GM12878 (cell line): ENCODE results near the gene LGMN. TPM values are rescaled to one million over a fixed set of nuclear protein-coding genes. Genes with fewer than 3 reads are reported as not detected.

Experiments
- ATAC-seq: fragments of 200-7000 bp; cut with Tn5 transposase; 3 replicates; pipeline ENCODE4 v1.9.1; 2020; ENCODE audit warnings: mild to moderate bottlenecking, moderate library complexity
- BruUV-seq: library from RNA; stranded (reverse); fragments of 400-500 nt; replicated peaks from 2 replicates; lab custom pipeline; 2021; lab: Mats Ljungman, UMichigan
- CTCF ChIA-PET: fragments of 300-600 bp; sonication (Branson Sonifier 250); formaldehyde crosslinking; extraction: SDS; loops from one replicate; lab custom pipeline; 2021; ENCODE audit warnings: inconsistent platforms; lab: Yijun Ruan, JAX
- POLR2A ChIA-PET: fragments of 350-600 bp; formaldehyde crosslinking; extraction: SDS; loops from one replicate; lab custom pipeline; 2021; ENCODE audit warnings: inconsistent platforms; lab: Charles Lee
- RAD21 ChIA-PET: fragments of 300-600 bp; sonication (Branson Sonifier 250); formaldehyde crosslinking; loops from one replicate; lab custom pipeline; 2023; ENCODE audit warnings: antibody characterized with exemption; ENCODE audit not compliant: unreplicated experiment; lab: Charles Lee
- SMC1A ChIA-PET: fragments of 300-600 bp; sonication (Branson Sonifier 250); formaldehyde crosslinking; loops from one replicate; lab custom pipeline; 2023; ENCODE audit not compliant: unreplicated experiment, uncharacterized antibody; lab: Charles Lee
- DNase-seq: peaks from one replicate; pipeline ENCODE4 v3.0.0-alpha.2; 2011; ENCODE audit warnings: low read depth, low spot score
- FAIRE-seq: peaks from 3 replicates; lab custom pipeline; 2011; peaks lifted over from hg19 to GRCh38; lab: Jason Lieb, UNC
- H2AFZ ChIP-seq: 2 replicates; pipeline ENCODE4 v1.6.0; 2011; ENCODE audit warnings: low read depth, low read length, control low read depth; ENCODE audit not compliant: control insufficient read depth
- H3K27ac ChIP-seq: 2 replicates; pipeline ENCODE4 v1.5.1; 2011; ENCODE audit warnings: control low read depth; ENCODE audit not compliant: control insufficient read depth, insufficient read depth
- H3K27me3 ChIP-seq, 2 experiments: replicated peaks in 1 of 2; 2 replicates each; pipeline versions ENCODE4 v1.6.0 to v1.6.1; 2011; ENCODE audit warnings: low read length in 1 of 2; ENCODE audit not compliant: control insufficient read depth in 2 of 2, insufficient read depth in 2 of 2
- H3K36me3 ChIP-seq, 2 experiments: 2 replicates each; pipeline ENCODE4 v1.5.1; 2011; ENCODE audit warnings: low read length in 1 of 2; ENCODE audit not compliant: control insufficient read depth in 2 of 2, insufficient read depth in 2 of 2
- H3K4me1 ChIP-seq: 2 replicates; pipeline ENCODE4 v1.6.1; 2011; ENCODE audit warnings: mild to moderate bottlenecking, low read length, moderate library complexity, mixed read lengths; ENCODE audit not compliant: control insufficient read depth, insufficient read depth
- H3K4me2 ChIP-seq: 2 replicates; pipeline ENCODE4 v1.6.0; 2011; ENCODE audit warnings: control low read depth; ENCODE audit not compliant: control insufficient read depth, insufficient read depth
- H3K4me3 ChIP-seq: fragments of 200-600 bp; sonication (generic); 2 replicates; pipeline ENCODE4 v1.5.1; 2016
- H3K79me2 ChIP-seq: 2 replicates; pipeline ENCODE4 v1.6.0; 2011; ENCODE audit warnings: low read length; ENCODE audit not compliant: control insufficient read depth, insufficient read depth
- H3K9ac ChIP-seq: 2 replicates; pipeline ENCODE4 v1.8.0; 2011; ENCODE audit warnings: low read length, control low read depth, mixed read lengths; ENCODE audit not compliant: control insufficient read depth, insufficient read depth
- H3K9me3 ChIP-seq: replicated peaks from 3 replicates; pipeline ENCODE4 v1.5.1; 2011; ENCODE audit warnings: mild to moderate bottlenecking, low read length; ENCODE audit not compliant: control insufficient read depth, insufficient read depth
- H4K20me1 ChIP-seq: 2 replicates; pipeline ENCODE4 v1.6.0; 2011; ENCODE audit not compliant: control insufficient read depth, insufficient read depth
- ASH2L ChIP-seq: fragments of 300-600, 200-600 bp; sonication (generic); IDR thresholded peaks from 2 replicates; pipeline ENCODE4 v1.6.1; 2017; ENCODE audit warnings: low read depth, mild to moderate bottlenecking, borderline replicate concordance
- BHLHE40 ChIP-seq, 2 experiments: fragments of 450-650 bp in 1 of 2; IDR thresholded peaks; 2 replicates each; pipeline ENCODE4 v1.6.1; 2011 to 2017; ENCODE audit warnings: low read depth in 2 of 2, borderline replicate concordance in 1 of 2, improper control_type of control experiment in 1 of 2, low read length in 1 of 2, mild to moderate bottlenecking in 1 of 2
- CBFB ChIP-seq: IDR thresholded peaks from 2 replicates; pipeline ENCODE4 v1.6.1; 2016; ENCODE audit warnings: antibody characterized with exemption, low read depth
- EGR1 ChIP-seq, 2 experiments: IDR thresholded peaks; 1 replicate in 1 of 2; 2 replicates in 1 of 2; pipeline ENCODE4 v1.6.1; 2011 to 2012; ENCODE audit warnings: low read depth in 2 of 2, low read length in 2 of 2, borderline replicate concordance in 1 of 2, mild to moderate bottlenecking in 1 of 2, moderate library complexity in 1 of 2
- GATAD2B ChIP-seq: fragments of 450-650 bp; conservative IDR thresholded peaks from 2 replicates; pipeline ENCODE4 v1.6.1; 2017; ENCODE audit warnings: low read depth, mild to moderate bottlenecking, moderate library complexity
- LARP7 ChIP-seq: fragments of 450-650 bp; IDR thresholded peaks from 2 replicates; pipeline ENCODE4 v1.6.1; 2017; ENCODE audit warnings: mild to moderate bottlenecking
- MXI1 ChIP-seq: fragments of 150-350 bp; IDR thresholded peaks from 2 replicates; pipeline ENCODE4 v1.6.1; 2011; ENCODE audit warnings: low read depth, mild to moderate bottlenecking, inconsistent platforms, low read length, improper control_type of control experiment
- NFYB ChIP-seq: IDR thresholded peaks from 2 replicates; pipeline ENCODE4 v1.6.1; 2011; ENCODE audit warnings: low read depth, mild to moderate bottlenecking, low read length, improper control_type of control experiment, moderate library complexity; ENCODE audit not compliant: insufficient read depth
- PAX8 ChIP-seq: fragments of 450-650 bp; IDR thresholded peaks from 2 replicates; pipeline ENCODE4 v1.6.1; 2017; ENCODE audit warnings: mild to moderate bottlenecking, moderate library complexity
- POLR2AphosphoS2 ChIP-seq: IDR thresholded peaks from 2 replicates; pipeline ENCODE4 v1.6.1; 2011; ENCODE audit warnings: low read depth, mild to moderate bottlenecking, low read length, improper control_type of control experiment, moderate library complexity
- POU2F2 ChIP-seq: IDR thresholded peaks from 3 replicates; pipeline ENCODE4 v1.6.1; 2011; ENCODE audit warnings: low read depth, mild to moderate bottlenecking, low read length, borderline replicate concordance
- ZNF217 ChIP-seq: fragments of 450-650 bp; IDR thresholded peaks from 2 replicates; pipeline ENCODE4 v1.6.1; 2017; ENCODE audit warnings: antibody characterized with exemption, mild to moderate bottlenecking
- WGBS: methylation state at CpG from one replicate; pipeline ENCODE4 v1.1.6; 2016; ENCODE audit warnings: low lambda C conversion rate; ENCODE audit not compliant: insufficient replicate concordance, insufficient coverage; ENCODE audit errors: missing lambda C conversion rate; 5-methylcytosine and 5-hydroxymethylcytosine counted together
- in situ Hi-C: fragments of 300-500 bp; cut with MboI; formaldehyde crosslinking; loops from 9 replicates; pipeline ENCODE4 v1.14.3; 2018; ENCODE audit warnings: mixed read lengths
- intact Hi-C: fragments of 100-400 bp; cut with micrococcal nuclease; formaldehyde crosslinking; loops from one replicate; pipeline ENCODE4 v1.14.2; 2022; ENCODE audit not compliant: unreplicated experiment
- polyA plus RNA-seq, 11 experiments: library from polyadenylated mRNA; depleted of rRNA in 4 of 11; unstranded in 6 of 11; stranded (reverse) in 5 of 11; fragments of >200 nt; fragmentation: Nextera tagmentation in 4 of 11; fragmentation: Illumina TruSeq in 1 of 11; extraction: Ambion mirVana in 4 of 11; extraction: Trizol in 1 of 11; gene quantifications; 1 replicate in 1 of 11; 2 replicates in 10 of 11; pipeline versions ENCODE4 v1.2.1 to v1.2.3, GENCODE V29; 2011 to 2016; ENCODE audit warnings: inconsistent platforms in 2 of 11, missing spikeins in 2 of 11, low read depth in 1 of 11
- total RNA-seq, 4 experiments: library from RNA; depleted of rRNA in 3 of 4; stranded (reverse); fragments of >200 nt in 3 of 4; fragmentation: Illumina TruSeq in 1 of 4; extraction: Trizol in 1 of 4; gene quantifications; 2 replicates each; pipeline versions ENCODE4 v1.2.1 to v1.2.3, GENCODE V29; 2013 to 2021
- TF ChIP-seq, protein P1 (sequence below): IDR thresholded peaks from 2 replicates; pipeline ENCODE4 v1.6.1; 2012; ENCODE audit warnings: low read length, inconsistent platforms
- TF ChIP-seq, protein P2 (sequence below): fragments of 450-650 bp; IDR thresholded peaks from 2 replicates; pipeline ENCODE4 v1.6.1; 2017; ENCODE audit warnings: mild to moderate bottlenecking, low read depth, inconsistent platforms; ENCODE audit not compliant: poor library complexity, severe bottlenecking
- TF ChIP-seq, protein P3 (sequence below), 3 experiments: IDR thresholded peaks in 2 of 3; conservative IDR thresholded peaks in 1 of 3; 2 replicates each; pipeline ENCODE4 v1.5.1; 2011; ENCODE audit warnings: low read depth in 3 of 3, low read length in 3 of 3, mild to moderate bottlenecking in 3 of 3, control low read depth in 2 of 3, moderate library complexity in 2 of 3, inconsistent platforms in 1 of 3, mixed read lengths in 1 of 3; ENCODE audit not compliant: control insufficient read depth in 2 of 3, insufficient read depth in 1 of 3; ENCODE audit errors: extremely low read depth in 1 of 3

LGMN gene
- total and polyA plus RNA-seq, 10 of the 15 experiments (the other 5 are each of a cell fraction or from before 2014, with no cell fraction given) = 0.71 to 192 (median 3.9) TPM

DNA sequence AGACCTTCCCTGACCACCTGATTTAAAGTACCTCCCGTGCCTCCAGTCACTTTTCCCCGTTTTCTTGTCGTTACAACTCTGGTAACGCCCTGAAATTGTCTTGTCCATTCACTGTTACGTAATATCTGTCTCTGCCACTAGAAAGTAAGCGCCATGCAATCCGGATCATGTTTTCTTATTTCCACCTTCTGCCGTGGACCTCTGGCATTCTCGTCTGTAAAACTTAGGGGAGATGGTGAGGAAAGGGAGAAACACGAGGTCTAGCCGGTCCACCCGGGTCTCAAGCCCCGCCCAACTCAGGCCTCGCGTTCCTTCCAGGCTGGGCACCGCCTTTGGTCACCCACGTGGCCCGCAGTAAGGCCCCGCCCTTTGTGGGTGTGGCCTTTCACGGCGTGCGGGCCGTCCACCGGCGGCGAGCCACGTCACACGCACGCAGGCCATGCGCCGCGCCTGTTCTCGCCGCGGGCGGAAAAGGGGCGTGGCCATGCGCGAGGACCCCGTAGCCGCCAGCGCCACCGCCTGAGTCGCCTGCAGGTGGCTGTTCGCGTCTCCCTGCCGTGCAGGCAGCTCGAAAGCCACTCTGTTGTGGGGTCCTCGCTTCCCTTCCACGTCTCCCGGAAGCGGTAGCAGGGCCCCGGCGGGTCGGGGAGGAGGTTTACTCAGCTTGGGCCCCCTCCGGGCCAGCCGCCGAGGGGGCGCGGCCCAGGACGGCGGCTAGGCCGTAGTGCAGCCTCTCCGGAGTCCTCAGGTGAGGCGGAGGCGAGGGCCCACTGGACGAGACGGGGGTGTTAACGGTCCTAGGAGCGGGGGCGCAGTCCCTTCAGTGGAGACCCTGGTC is 45.5 kb upstream of the LGMN start, which contains the start of gene GOLGA5 (continued):
- TF ChIP-seq MXI1 = peak; percentile 96
- TF ChIP-seq EGR1 (IDR thresholded peaks at IDR 0.05; ENCODE audit: borderline replicate concordance in 1 of 2, low read depth in 2 of 2, low read length in 2 of 2) = peak in 1 of 2 experiments; percentile 92; a peak in 1 of 3 replicates
- TF ChIP-seq NFYB = peak; percentile 60; the same call in 1 of the 2 replicates
- TF ChIP-seq BHLHE40 (IDR thresholded peaks at IDR 0.05; ENCODE audit: borderline replicate concordance in 1 of 2, low read depth in 2 of 2, low read length in 1 of 2) = peak in 1 of 2 experiments; percentile 83; a peak in 2 of 4 replicates
- peak; percentile 92 for TF ChIP-seq CBFB
- TF ChIP-seq GATAD2B = 0 out of 2 replicates have a peak, but pooled peaks have one; percentile 69
- peak; percentile 91 for TF ChIP-seq POLR2AphosphoS2
- TF ChIP-seq POU2F2 = peak; percentile 25; the same call in 1 of the 3 replicates
- TF ChIP-seq, protein P1, sequence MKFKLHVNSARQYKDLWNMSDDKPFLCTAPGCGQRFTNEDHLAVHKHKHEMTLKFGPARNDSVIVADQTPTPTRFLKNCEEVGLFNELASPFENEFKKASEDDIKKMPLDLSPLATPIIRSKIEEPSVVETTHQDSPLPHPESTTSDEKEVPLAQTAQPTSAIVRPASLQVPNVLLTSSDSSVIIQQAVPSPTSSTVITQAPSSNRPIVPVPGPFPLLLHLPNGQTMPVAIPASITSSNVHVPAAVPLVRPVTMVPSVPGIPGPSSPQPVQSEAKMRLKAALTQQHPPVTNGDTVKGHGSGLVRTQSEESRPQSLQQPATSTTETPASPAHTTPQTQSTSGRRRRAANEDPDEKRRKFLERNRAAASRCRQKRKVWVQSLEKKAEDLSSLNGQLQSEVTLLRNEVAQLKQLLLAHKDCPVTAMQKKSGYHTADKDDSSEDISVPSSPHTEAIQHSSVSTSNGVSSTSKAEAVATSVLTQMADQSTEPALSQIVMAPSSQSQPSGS = no peak

DNA sequence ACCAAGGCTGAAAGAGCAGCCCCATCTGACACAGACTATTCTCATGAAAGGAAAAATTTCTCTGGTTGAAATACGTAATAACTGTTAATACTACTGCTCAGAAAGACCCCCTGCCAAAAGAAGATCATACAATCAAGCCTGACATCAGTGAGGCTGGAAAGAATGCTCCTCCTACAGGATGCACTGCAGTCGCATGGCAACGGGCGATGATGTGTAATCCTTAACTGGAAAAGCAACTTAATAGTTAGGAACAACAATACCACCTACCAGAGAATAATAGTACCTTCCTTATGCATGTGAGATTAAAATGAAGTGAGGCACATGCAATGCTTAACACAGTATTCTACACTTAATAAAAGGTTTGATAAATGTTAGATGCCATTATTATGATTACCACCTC is 44.5 kb upstream of the LGMN start:
- in situ Hi-C loops (loop anchor here (10.0 kb wide), 1 partner anchor 668 kb away; the partner anchor contains the start of genes CPSF2 and NDUFB1), intact Hi-C loops (no loop called here)
- no peak for ATAC-seq
- CTCF ChIA-PET = no interaction called here
- FAIRE-seq = no peak
- SMC1A ChIA-PET = interaction anchor here (1.6 to 2.0 kb wide), 2 partner anchors 10 to 49 kb away, joined by 4 to 8 read pairs; no protein-coding TSS in a partner anchor
- H3K27me3 ChIP-seq = no peaks in the 10 kb centered on the region
- H3K9me3 ChIP-seq = peaks cover 5% of the 10 kb centered on the region
- no peaks in the 10 kb centered on the region for H4K20me1 ChIP-seq
- no peak for DNase-seq
- peaks cover 25% of the 10 kb centered on the region for H3K79me2 ChIP-seq
- no peak overlapping the region for H3K27ac ChIP-seq
- RAD21 ChIA-PET = no interaction called here
- H2AFZ ChIP-seq = no peak overlapping the region
- peaks cover 8% of the 10 kb centered on the region for H3K4me1 ChIP-seq
- no TSS peak for BruUV-seq
- POLR2A ChIA-PET = no interaction called here
- no peak overlapping the region; the same call in 1 of the 2 replicates for H3K4me2 ChIP-seq
- no peak overlapping the region for H3K9ac ChIP-seq
- H3K36me3 ChIP-seq = peaks cover 0 to 10% of the 10 kb centered on the region in 2 experiments; a peak in 1 of 4 replicates
- WGBS = 74% methylated on average over 4 of the region's 4 CpGs
- no peak overlapping the region for H3K4me3 ChIP-seq
- TF ChIP-seq, protein P2, sequence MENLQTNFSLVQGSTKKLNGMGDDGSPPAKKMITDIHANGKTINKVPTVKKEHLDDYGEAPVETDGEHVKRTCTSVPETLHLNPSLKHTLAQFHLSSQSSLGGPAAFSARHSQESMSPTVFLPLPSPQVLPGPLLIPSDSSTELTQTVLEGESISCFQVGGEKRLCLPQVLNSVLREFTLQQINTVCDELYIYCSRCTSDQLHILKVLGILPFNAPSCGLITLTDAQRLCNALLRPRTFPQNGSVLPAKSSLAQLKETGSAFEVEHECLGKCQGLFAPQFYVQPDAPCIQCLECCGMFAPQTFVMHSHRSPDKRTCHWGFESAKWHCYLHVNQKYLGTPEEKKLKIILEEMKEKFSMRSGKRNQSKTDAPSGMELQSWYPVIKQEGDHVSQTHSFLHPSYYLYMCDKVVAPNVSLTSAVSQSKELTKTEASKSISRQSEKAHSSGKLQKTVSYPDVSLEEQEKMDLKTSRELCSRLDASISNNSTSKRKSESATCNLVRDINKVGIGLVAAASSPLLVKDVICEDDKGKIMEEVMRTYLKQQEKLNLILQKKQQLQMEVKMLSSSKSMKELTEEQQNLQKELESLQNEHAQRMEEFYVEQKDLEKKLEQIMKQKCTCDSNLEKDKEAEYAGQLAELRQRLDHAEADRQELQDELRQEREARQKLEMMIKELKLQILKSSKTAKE = no peak
- TF ChIP-seq ASH2L = no peak
- no peak for TF ChIP-seq PAX8
- no peak for TF ChIP-seq POU2F2
- TF ChIP-seq, protein P3, sequence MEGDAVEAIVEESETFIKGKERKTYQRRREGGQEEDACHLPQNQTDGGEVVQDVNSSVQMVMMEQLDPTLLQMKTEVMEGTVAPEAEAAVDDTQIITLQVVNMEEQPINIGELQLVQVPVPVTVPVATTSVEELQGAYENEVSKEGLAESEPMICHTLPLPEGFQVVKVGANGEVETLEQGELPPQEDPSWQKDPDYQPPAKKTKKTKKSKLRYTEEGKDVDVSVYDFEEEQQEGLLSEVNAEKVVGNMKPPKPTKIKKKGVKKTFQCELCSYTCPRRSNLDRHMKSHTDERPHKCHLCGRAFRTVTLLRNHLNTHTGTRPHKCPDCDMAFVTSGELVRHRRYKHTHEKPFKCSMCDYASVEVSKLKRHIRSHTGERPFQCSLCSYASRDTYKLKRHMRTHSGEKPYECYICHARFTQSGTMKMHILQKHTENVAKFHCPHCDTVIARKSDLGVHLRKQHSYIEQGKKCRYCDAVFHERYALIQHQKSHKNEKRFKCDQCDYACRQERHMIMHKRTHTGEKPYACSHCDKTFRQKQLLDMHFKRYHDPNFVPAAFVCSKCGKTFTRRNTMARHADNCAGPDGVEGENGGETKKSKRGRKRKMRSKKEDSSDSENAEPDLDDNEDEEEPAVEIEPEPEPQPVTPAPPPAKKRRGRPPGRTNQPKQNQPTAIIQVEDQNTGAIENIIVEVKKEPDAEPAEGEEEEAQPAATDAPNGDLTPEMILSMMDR (IDR thresholded peaks at IDR 0.05 in 2 of 3, conservative IDR thresholded peaks at IDR 0.05 in 1 of 3; ENCODE audit: control insufficient read depth in 2 of 3, extremely low read depth in 1 of 3, insufficient read depth in 1 of 3, low read depth in 3 of 3, low read length in 3 of 3) = no peak
- no peak for TF ChIP-seq LARP7
- TF ChIP-seq ZNF217 = no peak
